Osteocyte (in vitro differentiated cells): ENCODE results near the gene HSP90AA1. TPM values are rescaled to one million over a fixed set of nuclear protein-coding genes. Genes with fewer than 3 reads are reported as not detected.

Experiments used
- DNase-seq: peaks from one replicate; pipeline ENCODE4 v3.0.0; 2021; ENCODE audit warnings: mixed read lengths; ENCODE audit not compliant: unreplicated experiment; ENCODE audit errors: extremely low spot score
- H3K27ac Mint-ChIP-seq: one replicate; pipeline ENCODE4 v1.8.0; 2021; ENCODE audit warnings: mild to moderate bottlenecking, mixed read lengths; ENCODE audit not compliant: unreplicated experiment
- H3K27me3 Mint-ChIP-seq: one replicate; pipeline ENCODE4 v1.8.0; 2021; ENCODE audit warnings: mixed read lengths; ENCODE audit not compliant: unreplicated experiment
- H3K36me3 Mint-ChIP-seq: one replicate; pipeline ENCODE4 v1.8.0; 2021; ENCODE audit warnings: mixed read lengths; ENCODE audit not compliant: unreplicated experiment
- H3K4me1 Mint-ChIP-seq: one replicate; pipeline ENCODE4 v1.8.0; 2021; ENCODE audit warnings: mixed read lengths; ENCODE audit not compliant: unreplicated experiment
- H3K4me3 Mint-ChIP-seq: one replicate; pipeline ENCODE4 v1.8.0; 2021; ENCODE audit warnings: mild to moderate bottlenecking, moderate library complexity, mixed read lengths; ENCODE audit not compliant: unreplicated experiment
- H3K9me3 Mint-ChIP-seq: one replicate; pipeline ENCODE4 v1.8.0; 2021; ENCODE audit warnings: mixed read lengths; ENCODE audit not compliant: unreplicated experiment
- total RNA-seq: library from RNA; stranded (reverse); gene quantifications from 2 replicates; pipeline ENCODE4 v1.2.1, GENCODE V29; 2021
- TF ChIP-seq, protein P1 (sequence below): fragments of 200-600 bp; sonication (generic); IDR thresholded peaks from 2 replicates; pipeline ENCODE4 v1.5.0; 2021; ENCODE audit warnings: antibody characterized with exemption, mild to moderate bottlenecking, moderate library complexity

The HSP90AA1 gene
- total RNA-seq, 1 donor from 2014 or later: 317 TPM

DNA sequence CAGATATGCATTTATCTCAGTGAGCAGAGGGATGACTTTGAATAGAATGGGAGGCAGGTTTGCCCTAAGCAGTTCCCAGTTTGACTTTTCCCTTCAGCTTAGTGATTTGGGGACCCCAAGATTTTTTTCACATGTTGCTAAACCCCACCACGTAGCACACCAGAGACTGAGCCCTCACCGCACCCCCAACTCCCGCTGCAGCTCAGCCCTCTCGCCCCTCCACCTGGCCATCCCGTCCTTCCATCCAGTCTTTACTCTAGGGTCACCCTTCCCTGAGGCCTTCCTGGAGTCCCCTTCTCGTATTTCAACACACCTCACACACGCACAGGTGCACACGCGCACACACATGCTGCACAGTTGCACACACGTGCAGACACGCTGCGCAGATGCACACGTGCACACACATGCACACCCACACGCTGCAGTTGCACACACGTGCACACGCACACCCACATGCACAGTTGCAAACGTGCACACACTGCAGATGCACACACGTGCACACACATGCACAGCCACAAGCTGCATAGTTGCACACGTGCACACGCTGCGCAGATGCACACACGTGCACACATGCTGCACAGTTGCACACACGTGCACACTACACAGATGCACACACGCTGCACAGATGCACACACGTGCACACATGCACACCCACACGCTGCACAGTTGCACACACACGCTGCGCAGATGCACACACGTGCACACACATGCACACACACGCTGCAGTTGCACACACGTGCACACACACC is 30.0 kb downstream of the HSP90AA1 start:
- Mint-ChIP-seq H3K27ac (no peak overlapping the region), H3K4me1 (peaks cover under 1% of the 10 kb centered on the region), H3K4me3 (no peak overlapping the region), H3K9me3 (no peaks in the 10 kb centered on the region), H3K36me3 (peaks cover 28% of the 10 kb centered on the region), H3K27me3 (no peaks in the 10 kb centered on the region)
- TF ChIP-seq, protein P1, sequence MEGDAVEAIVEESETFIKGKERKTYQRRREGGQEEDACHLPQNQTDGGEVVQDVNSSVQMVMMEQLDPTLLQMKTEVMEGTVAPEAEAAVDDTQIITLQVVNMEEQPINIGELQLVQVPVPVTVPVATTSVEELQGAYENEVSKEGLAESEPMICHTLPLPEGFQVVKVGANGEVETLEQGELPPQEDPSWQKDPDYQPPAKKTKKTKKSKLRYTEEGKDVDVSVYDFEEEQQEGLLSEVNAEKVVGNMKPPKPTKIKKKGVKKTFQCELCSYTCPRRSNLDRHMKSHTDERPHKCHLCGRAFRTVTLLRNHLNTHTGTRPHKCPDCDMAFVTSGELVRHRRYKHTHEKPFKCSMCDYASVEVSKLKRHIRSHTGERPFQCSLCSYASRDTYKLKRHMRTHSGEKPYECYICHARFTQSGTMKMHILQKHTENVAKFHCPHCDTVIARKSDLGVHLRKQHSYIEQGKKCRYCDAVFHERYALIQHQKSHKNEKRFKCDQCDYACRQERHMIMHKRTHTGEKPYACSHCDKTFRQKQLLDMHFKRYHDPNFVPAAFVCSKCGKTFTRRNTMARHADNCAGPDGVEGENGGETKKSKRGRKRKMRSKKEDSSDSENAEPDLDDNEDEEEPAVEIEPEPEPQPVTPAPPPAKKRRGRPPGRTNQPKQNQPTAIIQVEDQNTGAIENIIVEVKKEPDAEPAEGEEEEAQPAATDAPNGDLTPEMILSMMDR: no peak
- no peak for DNase-seq

DNA sequence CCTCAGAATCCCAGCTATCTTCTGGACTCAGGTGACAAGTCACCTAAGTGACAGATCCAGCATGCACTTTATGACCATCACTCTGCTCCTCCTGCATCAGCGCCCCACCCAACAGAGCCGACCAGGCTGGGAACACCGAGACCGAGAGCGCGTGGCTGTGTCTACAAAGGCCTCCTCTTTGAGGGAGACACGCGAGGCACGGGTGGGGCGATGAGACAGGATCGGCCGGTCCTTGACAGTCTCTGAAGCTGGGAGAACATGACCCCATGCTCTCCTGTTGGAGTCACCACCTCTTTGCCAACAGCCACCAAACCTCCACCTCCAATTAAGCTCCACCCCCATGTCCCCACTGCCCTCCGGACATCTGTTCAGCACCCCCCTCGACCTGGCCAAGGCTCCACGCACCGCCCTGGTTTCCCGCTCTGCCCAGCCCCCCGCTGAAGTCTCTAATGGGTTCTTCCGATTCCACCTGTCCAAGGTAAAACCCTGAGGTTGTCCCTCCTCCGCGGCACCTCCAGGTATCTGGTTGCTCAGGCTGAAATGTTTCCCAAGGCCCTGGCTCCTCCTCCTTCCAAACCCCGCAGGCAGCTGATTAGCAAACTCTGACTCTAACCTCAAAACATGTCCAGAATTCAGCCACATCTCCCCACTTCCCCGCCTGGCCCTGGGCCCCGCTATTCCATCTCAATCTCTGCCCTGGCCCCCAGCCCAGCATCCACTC is 31.5 kb downstream of the HSP90AA1 start:
- Mint-ChIP-seq H3K4me1 (no peaks in the 10 kb centered on the region), H3K4me3 (no peak overlapping the region), H3K27ac (peak overlapping the region; percentile 5), H3K9me3 (no peaks in the 10 kb centered on the region), H3K36me3 (peaks cover 33% of the 10 kb centered on the region), H3K27me3 (no peaks in the 10 kb centered on the region)
- no peak for DNase-seq
- TF ChIP-seq, protein P1: no peak

DNA sequence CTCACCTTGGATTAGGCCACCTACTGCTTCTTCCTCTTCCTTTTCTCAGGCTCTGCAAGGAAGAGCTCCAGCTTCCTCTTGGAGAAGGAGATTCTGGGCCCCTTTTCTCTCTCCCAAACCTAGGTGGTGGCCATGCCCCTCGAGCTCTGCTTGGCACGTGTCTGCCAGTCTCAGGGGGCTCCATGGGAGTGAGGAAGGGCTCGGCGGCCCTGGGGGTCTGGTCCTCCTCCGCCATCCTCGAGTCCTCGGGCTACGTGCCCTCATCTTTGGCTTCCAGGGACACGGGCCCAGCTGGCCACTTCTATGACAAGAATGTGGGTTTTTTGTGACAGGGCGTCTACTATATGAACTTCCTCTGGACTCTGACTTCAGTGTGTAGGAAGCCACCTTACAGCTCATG is 34.3 kb downstream of the HSP90AA1 start:
- no peak overlapping the region for H3K4me3 Mint-ChIP-seq

DNA sequence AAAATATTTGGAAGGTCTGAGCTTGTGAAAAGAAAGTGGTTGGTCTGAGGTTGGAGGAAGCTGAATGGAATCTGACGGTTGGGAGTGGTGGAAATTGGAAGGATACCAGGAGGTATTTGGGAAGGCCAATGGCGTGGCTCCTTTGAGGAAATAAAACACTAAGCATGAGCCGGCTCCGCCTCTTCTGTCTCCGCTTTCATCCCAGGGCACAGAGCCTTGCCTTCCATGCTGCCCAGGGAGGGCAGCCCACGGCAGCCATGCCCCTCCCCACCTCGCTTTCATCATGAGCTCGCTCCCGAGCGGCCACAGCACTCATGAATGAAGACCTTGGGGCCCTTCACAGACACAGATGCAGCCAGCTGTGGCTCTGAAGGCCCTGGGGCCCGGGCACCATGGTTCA is 36.2 kb downstream of the HSP90AA1 start:
- Mint-ChIP-seq H3K9me3 (no peaks in the 10 kb centered on the region), H3K27ac (no peak overlapping the region), H3K4me1 (no peaks in the 10 kb centered on the region), H3K27me3 (no peaks in the 10 kb centered on the region), H3K4me3 (no peak overlapping the region), H3K36me3 (peaks cover 62% of the 10 kb centered on the region)
- DNase-seq: no peak
- TF ChIP-seq, protein P1: no peak

More for the DNA sequence above, 34.3 kb downstream of the HSP90AA1 start:
- no peak for DNase-seq
- H3K36me3 Mint-ChIP-seq: peaks cover 56% of the 10 kb centered on the region
- no peaks in the 10 kb centered on the region for H3K27me3 Mint-ChIP-seq
- no peaks in the 10 kb centered on the region for H3K4me1 Mint-ChIP-seq
- TF ChIP-seq, protein P1: no peak
- no peak overlapping the region for H3K27ac Mint-ChIP-seq
- H3K9me3 Mint-ChIP-seq: no peaks in the 10 kb centered on the region

DNA sequence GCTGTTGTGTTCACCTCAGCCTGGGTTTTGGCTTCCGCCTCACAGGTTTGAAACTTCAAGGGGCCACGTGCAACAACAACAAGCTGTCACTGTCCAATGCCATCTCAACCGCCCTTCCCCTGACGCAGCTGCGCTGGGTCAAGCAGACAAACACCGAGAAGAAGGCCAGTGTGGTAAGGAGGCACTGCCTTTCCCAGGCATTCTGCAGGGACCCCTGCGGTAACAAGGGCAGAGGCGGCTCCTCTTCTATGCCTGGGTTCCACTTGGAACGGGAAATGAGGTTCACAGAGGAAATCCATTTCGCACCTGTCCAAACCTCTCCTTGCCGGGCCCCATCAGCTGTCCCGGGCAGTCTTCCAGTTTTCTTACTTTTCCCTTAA is 36.8 kb downstream of the HSP90AA1 start:
- no peaks in the 10 kb centered on the region for H3K27me3 Mint-ChIP-seq
- no peaks in the 10 kb centered on the region for H3K4me1 Mint-ChIP-seq
- peaks cover 57% of the 10 kb centered on the region for H3K36me3 Mint-ChIP-seq
- no peaks in the 10 kb centered on the region for H3K9me3 Mint-ChIP-seq
- H3K27ac Mint-ChIP-seq: no peak overlapping the region
- no peak overlapping the region for H3K4me3 Mint-ChIP-seq
- DNase-seq: no peak
- TF ChIP-seq, protein P1: no peak
